HG03460 (cell line): ENCODE results near the gene SPIRE1.
"Not testable (repeated sequence)": the region's sequence is repeated elsewhere in the genome, so short reads cannot be mapped to it uniquely, and the experiment has no call there.

Source experiments
- ATAC-seq: cut with Tn5 transposase; IDR thresholded peaks from one replicate; pipeline ENCODE4 v1.9.1; 2021; ENCODE audit not compliant: unreplicated experiment

Gene SPIRE1

DNA sequence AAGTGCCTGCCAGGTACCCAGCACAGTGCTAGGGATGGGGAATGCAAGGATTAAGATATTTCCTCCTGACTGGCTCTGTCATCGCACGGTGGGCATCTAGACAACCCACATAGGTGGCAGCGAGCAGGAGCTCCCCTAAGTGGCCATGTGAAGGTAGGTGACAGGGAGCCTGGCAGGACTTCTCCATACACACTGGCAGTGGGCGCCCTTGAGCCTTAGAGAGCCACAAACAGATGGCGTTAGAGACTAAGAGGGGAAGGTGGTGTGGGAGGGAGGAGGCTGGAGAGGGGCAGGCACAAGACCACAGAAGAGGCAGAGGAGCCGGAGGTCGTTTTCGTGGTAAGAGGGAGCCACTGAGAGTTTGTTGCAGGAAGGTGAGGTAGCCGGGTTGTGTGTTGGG lies 235.0 kb downstream of the SPIRE1 start:
- ATAC-seq = no peak

DNA sequence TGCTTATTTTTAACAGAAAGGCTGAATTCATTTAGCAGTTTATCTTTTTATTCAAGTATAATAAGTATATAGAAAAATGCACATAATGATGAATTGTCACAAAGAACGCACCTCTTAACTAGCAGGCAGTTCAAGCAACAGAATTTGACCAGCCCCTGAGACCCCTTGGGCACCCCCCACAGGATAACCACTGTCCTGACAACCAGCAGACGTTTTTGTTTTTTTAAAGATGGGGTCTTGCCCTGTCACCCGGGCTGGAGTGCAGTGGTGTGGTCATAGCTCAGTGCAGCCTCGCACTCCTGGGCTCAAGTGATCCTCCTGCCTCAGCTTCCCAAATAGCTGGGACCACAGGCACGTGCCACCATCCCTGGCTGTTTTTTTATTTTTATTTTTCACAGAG lies 236.2 kb downstream of the SPIRE1 start:
- ATAC-seq = no peak

- no peak for ATAC-seq
Measured at GRCh38 chr18:12420821-12421421, 237.0 kb downstream of the SPIRE1 start.

- no peak for ATAC-seq
Measured at GRCh38 chr18:12417687-12418086, 240.2 kb downstream of the SPIRE1 start.

- no peak for ATAC-seq
Measured at GRCh38 chr18:12416098-12416729, 241.7 kb downstream of the SPIRE1 start.

GRCh38 chr18:12411456-12411855 lies 246.5 kb downstream of the SPIRE1 start:
- no peak for ATAC-seq

GRCh38 chr18:12410747-12411146 lies 247.2 kb downstream of the SPIRE1 start:
- ATAC-seq = not testable (repeated sequence)

- no peak for ATAC-seq
Measured at GRCh38 chr18:12410081-12410481, 247.8 kb downstream of the SPIRE1 start.

GRCh38 chr18:12409469-12409868 lies 248.4 kb downstream of the SPIRE1 start:
- no peak for ATAC-seq

DNA sequence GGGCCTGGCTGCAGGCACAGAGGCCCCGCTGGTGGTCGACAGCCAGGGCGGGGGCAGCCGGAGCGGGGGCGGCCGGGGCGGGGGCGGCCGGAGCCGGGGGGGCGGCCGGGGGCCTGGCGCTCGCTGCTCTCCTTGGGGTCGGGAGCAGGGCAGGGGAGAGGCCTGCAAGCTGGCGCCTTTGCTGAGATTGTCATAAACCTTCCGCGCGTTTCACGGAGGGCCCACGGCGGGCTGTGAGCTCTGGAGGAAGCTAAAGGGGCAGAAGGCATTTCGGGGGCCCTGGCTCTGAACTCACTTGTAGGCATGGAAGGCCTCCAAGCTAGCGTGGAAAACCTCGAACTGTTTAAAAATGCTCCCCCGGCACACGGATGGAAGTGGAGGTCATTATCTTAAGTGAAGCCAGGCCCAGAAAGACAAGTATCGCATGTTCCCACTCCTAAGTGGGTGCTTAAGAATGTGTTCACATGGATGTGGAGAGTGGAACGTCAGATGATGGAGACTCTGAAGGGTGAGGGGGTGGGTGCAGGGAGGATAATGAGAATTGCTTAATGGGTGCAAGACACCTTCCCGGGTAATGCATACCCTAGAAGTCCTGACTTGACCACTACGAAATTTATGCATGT lies 249.5 kb downstream of the SPIRE1 start:
- ATAC-seq = no peak

DNA sequence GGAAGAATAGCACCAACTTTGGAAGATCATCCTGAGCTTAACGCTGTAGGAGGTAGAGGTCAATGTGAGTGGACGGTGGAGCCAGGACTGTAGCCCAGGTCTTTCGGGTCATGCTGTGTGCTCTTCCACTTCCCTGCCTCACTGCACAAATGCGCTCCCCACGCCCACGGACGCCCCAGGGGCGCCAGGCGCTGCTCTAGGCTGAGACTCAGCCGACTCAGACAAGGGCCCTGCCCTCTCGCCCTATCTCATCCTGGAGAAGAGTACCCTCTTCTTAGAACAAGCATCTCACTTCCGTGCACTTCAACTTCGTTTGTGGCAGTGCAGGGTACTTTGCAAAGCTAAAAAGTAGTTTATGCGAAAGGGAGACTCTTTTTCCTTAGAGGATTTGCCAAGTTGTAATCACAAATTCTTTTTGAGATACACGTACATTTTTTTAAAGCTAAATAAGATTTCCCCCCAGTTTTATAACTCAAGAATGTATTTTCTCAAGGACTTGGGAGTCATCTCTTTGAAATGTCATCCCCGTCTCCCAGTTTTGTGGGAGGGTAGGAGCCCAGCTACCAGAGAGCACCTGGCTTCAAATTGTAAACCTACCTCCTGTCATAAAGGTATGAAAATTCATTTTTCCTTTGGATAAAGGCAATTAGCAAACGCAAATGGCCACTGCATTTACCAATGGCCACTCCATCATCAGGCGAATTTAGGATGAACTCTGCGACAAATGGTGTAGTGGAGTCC lies 251.4 kb downstream of the SPIRE1 start:
- no peak for ATAC-seq

- ATAC-seq = no peak
Measured at GRCh38 chr18:12405066-12405465, 252.8 kb downstream of the SPIRE1 start.

DNA sequence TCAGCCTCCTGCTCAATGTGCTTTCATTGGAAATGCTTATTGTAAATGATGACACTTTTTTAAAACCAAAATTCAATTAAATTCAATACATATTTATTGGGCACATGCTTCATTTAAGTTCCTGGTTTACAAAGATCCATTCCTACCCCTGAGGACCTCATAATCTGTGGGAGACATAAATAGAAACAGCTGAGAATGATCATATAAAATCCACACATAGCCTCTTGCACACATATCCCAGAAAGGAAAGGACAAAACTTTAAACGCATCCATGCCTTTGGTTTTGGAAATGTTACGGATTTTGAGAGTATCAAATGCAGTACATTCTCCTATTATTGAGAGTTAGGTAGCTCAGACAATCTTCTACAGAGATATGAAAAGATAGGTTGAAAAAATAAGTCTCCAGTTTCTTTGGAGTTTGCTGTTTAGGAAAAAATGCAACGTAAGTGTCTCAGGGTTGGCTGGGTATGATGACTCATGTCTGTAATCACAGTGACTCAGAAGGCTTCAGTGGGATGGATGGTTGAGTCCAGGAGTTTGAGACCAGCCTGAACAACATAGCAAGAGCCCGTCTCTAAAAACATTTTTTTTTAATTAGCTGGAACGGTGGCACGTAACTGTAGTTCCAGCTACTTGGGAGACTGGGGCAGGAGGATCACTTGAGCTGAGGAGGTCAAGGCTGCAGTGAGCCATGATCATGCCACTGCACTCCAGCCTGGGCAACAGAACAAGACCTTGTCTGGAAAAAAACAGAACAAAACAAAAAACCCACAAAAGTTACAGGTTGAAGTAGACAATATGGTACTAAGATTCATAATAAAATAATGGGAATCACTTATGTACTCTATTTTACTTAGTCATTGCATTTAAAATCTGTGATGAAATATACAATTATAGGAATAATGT lies 254.1 kb downstream of the SPIRE1 start:
- ATAC-seq = no peak

DNA sequence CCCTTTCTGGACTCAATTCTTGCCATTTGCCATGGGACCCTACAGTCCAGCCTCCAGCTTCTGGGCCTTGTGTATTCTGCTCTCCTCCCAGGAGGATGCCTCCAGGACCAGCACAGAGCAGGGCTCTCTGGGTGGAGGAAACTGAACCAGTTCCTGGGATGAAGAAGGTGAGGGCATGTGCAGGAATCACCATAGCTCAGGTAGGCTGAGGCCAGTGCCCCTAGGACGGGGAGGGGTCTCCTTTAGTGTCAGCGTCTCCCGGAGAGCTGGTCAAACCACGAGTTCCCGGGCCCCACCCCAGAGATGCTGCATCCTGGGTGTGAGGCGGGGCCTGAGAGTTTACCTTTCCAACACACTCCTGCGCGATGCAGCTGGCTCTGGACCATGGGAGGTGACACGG lies 256.0 kb downstream of the SPIRE1 start:
- ATAC-seq = no peak

DNA sequence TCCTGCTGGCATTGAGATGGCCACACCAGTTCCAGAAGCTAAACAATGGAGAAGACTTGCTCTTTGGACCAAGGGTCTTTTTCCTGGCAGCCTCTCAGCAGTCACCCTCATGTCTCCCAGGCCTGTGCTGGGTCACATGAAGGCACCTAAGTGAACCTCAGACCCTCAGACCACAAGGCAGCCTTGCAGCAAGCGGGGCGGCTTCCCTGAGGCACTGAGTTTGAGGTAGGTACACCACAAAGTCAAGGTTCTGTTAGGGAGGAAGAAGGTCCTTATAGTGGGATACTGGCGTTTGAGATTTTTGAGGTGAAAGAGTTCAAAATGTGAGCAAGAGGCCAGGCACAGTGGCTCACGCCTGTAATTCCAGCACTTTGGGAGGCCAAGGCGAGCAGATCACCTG lies 258.7 kb downstream of the SPIRE1 start:
- ATAC-seq = no peak

DNA sequence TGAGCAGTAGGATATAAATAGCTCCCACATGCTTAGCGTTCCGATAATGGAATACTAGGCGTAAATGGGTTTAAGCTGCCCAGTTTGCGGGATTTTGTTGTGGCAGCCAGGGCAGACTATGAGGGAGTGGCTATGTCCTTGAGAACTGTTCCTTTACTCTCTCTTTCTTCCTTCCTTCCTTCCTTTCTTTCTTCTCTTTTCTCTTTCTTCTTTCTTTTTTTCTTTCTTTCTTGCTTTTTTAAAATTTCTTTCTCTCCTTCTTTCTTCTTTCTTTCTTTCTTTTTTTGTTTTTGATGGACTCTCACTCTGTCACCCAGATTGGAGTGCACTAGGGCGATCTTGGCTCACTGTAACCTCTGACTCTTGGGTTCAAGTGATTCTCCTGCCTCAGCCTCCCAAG lies 259.3 kb downstream of the SPIRE1 start:
- ATAC-seq = no peak

- no peak for ATAC-seq
Measured at GRCh38 chr18:12397793-12398192, 260.1 kb downstream of the SPIRE1 start.

DNA sequence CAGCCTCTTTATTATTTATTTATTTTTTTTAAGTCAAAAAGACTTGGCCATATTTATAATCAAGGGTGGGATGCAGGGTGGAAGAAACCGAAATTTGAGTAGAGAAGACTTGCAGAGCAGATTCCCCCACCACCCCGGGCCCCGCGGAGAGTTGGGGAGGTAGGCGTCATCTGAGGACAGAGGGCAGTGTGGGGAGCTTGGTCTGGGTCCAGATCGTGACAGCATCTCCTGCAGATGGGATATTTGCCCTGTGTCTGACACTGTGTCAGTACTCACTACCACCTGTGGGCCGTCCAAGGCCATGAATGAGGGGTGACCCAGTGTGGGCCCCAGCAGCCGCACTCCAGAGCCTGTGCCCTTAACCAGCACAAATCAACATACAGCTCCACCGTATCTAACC lies 260.7 kb downstream of the SPIRE1 start:
- no peak for ATAC-seq
